ENCODE data around the gene FAM151B.

DNA sequence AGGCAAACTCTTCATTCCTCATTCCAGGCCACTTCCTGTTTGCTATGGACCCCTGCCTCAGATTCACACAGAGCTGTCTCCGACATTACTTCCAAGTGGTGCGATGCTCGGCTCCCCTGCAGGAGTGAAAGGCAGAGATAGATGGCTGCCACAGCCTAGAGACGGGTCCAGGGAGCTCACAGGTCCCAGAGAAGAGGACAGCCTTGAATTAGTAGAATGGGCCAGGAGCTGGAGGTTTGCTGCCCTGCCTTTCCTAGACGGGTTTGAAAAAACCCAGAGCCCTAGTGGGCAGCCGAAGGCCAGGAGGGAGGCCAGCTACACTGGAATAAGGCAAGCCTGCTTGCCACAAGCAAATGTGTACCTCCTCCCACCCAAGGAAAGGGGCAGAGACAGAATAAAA is 80.4 kb downstream of the FAM151B start:
- no peak for TF ChIP-seq CTCF (IDR thresholded peaks at IDR 0.05; ENCODE audit: low read depth, low read length)
- TF ChIP-seq EZH2phosphoT487 (IDR thresholded peaks at IDR 0.05; ENCODE audit: low read depth): no peak

Measured in OCI-LY3 (cell line).